BLaER1 (cell line): ENCODE data around the gene CBL.
"Not testable (repeated sequence)": the region's sequence is repeated elsewhere in the genome, so short reads cannot be mapped to it uniquely, and the experiment has no call there.

Experiments used
- H3K27ac ChIP-seq: shearing (Covaris generic); formaldehyde crosslinking; 2 replicates; pipeline ENCODE4 v1.8.1; 2022
- H3K27me3 ChIP-seq: shearing (Covaris generic); formaldehyde crosslinking; 2 replicates; pipeline ENCODE4 v1.8.1; 2022
- H3K36me3 ChIP-seq: shearing (Covaris generic); formaldehyde crosslinking; 2 replicates; pipeline ENCODE4 v1.8.1; 2022
- H3K4me1 ChIP-seq: shearing (Covaris generic); formaldehyde crosslinking; 2 replicates; pipeline ENCODE4 v1.8.1; 2022
- H3K4me2 ChIP-seq: shearing (Covaris generic); formaldehyde crosslinking; 2 replicates; pipeline ENCODE4 v1.8.1; 2022
- H3K4me3 ChIP-seq: shearing (Covaris generic); formaldehyde crosslinking; 2 replicates; pipeline ENCODE4 v1.8.1; 2022
- H3K9ac ChIP-seq: shearing (Covaris generic); formaldehyde crosslinking; 2 replicates; pipeline ENCODE4 v1.8.1; 2022
- H3K9me3 ChIP-seq: shearing (Covaris generic); formaldehyde crosslinking; 2 replicates; pipeline ENCODE4 v1.8.1; 2022
- H4K20me1 ChIP-seq: shearing (Covaris generic); formaldehyde crosslinking; 2 replicates; pipeline ENCODE4 v1.8.1; 2022
- Cebpa-rat ChIP-seq: shearing (Covaris generic); IDR thresholded peaks from 2 replicates; pipeline ENCODE4 v1.8.1; 2022

The CBL gene

GRCh38 chr11:119193001-119193400, 13.1 kb upstream of the CBL start:
- Histone ChIP-seq H3K27ac (no peak overlapping the region), H3K4me2 (no peak overlapping the region), H3K9me3 (no peaks in the 10 kb centered on the region), H3K4me1 (peaks cover 12% of the 10 kb centered on the region), H3K36me3 (no peaks in the 10 kb centered on the region), H4K20me1 (no peaks in the 10 kb centered on the region), H3K27me3 (no peaks in the 10 kb centered on the region), H3K9ac (no peak overlapping the region), H3K4me3 (no peak overlapping the region)
- TF ChIP-seq Cebpa-rat = no peak

GRCh38 chr11:119193626-119194025, 12.5 kb upstream of the CBL start:
- Histone ChIP-seq H3K4me3 (no peak overlapping the region), H3K27me3 (no peaks in the 10 kb centered on the region), H3K4me1 (peaks cover 12% of the 10 kb centered on the region), H4K20me1 (no peaks in the 10 kb centered on the region), H3K9ac (no peak overlapping the region), H3K4me2 (no peak overlapping the region), H3K36me3 (no peaks in the 10 kb centered on the region), H3K9me3 (no peaks in the 10 kb centered on the region), H3K27ac (no peak overlapping the region)
- TF ChIP-seq Cebpa-rat = no peak

- Histone ChIP-seq H3K27me3 (no peaks in the 10 kb centered on the region), H3K4me3 (no peak overlapping the region), H3K27ac (no peak overlapping the region), H3K4me1 (peaks cover 12% of the 10 kb centered on the region), H3K4me2 (no peak overlapping the region), H3K9ac (no peak overlapping the region), H3K9me3 (no peaks in the 10 kb centered on the region), H3K36me3 (no peaks in the 10 kb centered on the region), H4K20me1 (no peaks in the 10 kb centered on the region)
- no peak for TF ChIP-seq Cebpa-rat
Measured at GRCh38 chr11:119194811-119195440, 11.2 kb upstream of the CBL start.

- no peak for TF ChIP-seq Cebpa-rat
- H3K9ac ChIP-seq = no peak overlapping the region
- H3K4me1 ChIP-seq = peaks cover 12% of the 10 kb centered on the region
- H3K4me3 ChIP-seq = no peak overlapping the region
- no peaks in the 10 kb centered on the region for H3K9me3 ChIP-seq
- H3K27me3 ChIP-seq = no peaks in the 10 kb centered on the region
- H4K20me1 ChIP-seq = no peaks in the 10 kb centered on the region
- H3K36me3 ChIP-seq = no peaks in the 10 kb centered on the region
- H3K27ac ChIP-seq = no peak overlapping the region
- H3K4me2 ChIP-seq = no peak overlapping the region
Measured at GRCh38 chr11:119195680-119196079, 10.5 kb upstream of the CBL start.

- no peaks in the 10 kb centered on the region for H3K36me3 ChIP-seq
- no peak overlapping the region for H3K27ac ChIP-seq
- TF ChIP-seq Cebpa-rat = 0 out of 2 replicates have a peak, but pooled peaks have one; percentile 24
- no peak overlapping the region for H3K9ac ChIP-seq
- 0 out of 2 replicates have a peak overlapping the region, but pooled peaks have one; percentile 18 for H3K4me2 ChIP-seq
- H3K4me1 ChIP-seq = peaks cover 12% of the 10 kb centered on the region
- H3K27me3 ChIP-seq = no peaks in the 10 kb centered on the region
- H3K9me3 ChIP-seq = no peaks in the 10 kb centered on the region
- no peak overlapping the region for H3K4me3 ChIP-seq
- H4K20me1 ChIP-seq = no peaks in the 10 kb centered on the region
Measured at GRCh38 chr11:119196833-119197483, 9.2 kb upstream of the CBL start.

DNA sequence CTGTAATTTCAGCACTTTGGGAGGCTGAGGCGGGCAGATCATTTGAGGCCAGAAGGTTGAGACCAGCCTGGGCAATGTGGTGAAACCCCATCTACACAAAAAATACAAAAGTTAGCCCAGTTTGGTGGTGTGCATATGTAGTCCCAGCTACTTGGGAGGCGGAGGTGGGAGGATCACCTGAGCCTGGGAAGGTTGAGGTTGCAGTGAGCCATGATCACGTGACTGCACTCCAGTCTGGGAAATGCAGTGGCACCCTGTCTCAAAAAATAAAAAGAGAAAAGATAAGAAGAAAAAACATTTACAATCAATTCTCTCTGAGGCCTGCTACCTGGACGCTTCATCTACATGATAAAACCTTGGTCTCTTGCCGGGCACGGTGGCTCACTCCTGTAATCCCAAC, 7.2 kb upstream of the CBL start:
- Histone ChIP-seq H3K4me2 (no peak overlapping the region), H4K20me1 (no peaks in the 10 kb centered on the region)
- no peak for TF ChIP-seq Cebpa-rat

DNA sequence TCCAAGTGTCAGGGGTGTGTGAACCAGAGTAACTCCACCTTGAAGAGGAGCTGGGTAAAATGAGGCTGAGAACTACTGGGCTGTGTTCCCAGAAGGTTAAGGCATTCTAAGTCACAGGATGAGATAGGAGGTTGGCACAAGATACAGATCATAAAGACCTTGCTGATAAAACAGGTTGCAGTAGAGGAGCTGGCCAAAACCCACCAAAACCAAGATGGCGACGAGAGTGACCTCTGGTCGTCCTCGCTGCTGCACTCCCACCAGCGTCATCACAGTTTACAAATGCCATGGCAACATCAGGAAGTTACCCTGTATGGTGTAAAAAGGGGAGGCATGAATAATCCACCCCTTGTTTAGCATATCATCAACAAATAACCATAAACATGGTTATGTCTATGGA, 4.9 kb upstream of the CBL start:
- H3K9me3 ChIP-seq = not testable (repeated sequence)

More for the DNA sequence above, 7.2 kb upstream of the CBL start:
- Histone ChIP-seq H3K36me3 (no peaks in the 10 kb centered on the region), H3K9ac (no peak overlapping the region), H3K27me3 (no peaks in the 10 kb centered on the region), H3K4me1 (peaks cover 5% of the 10 kb centered on the region; the same call in 1 of the 2 replicates), H3K4me3 (no peak overlapping the region), H3K27ac (no peak overlapping the region), H3K9me3 (no peaks in the 10 kb centered on the region)

GRCh38 chr11:119202554-119202953, 3.6 kb upstream of the CBL start:
- no peaks in the 10 kb centered on the region for H3K27me3 ChIP-seq
- no peak overlapping the region for H3K4me2 ChIP-seq
- H3K4me1 ChIP-seq = peaks cover 16% of the 10 kb centered on the region
- H3K4me3 ChIP-seq = no peak overlapping the region
- no peak overlapping the region for H3K9ac ChIP-seq
- no peak overlapping the region for H3K27ac ChIP-seq
- TF ChIP-seq Cebpa-rat = no peak
- H3K9me3 ChIP-seq = no peaks in the 10 kb centered on the region
- peaks cover 2% of the 10 kb centered on the region for H4K20me1 ChIP-seq
- H3K36me3 ChIP-seq = no peaks in the 10 kb centered on the region

More for the DNA sequence above, 4.9 kb upstream of the CBL start:
- H3K27ac ChIP-seq, H3K4me3 ChIP-seq, H3K9ac ChIP-seq, H4K20me1 ChIP-seq, H3K27me3 ChIP-seq, H3K36me3 ChIP-seq, H3K4me2 ChIP-seq: not testable (repeated sequence)
- peaks cover 16% of the 10 kb centered on the region for H3K4me1 ChIP-seq

GRCh38 chr11:119204066-119204465, 2.1 kb upstream of the CBL start:
- no peaks in the 10 kb centered on the region for H3K36me3 ChIP-seq
- no peaks in the 10 kb centered on the region for H3K27me3 ChIP-seq
- H4K20me1 ChIP-seq = peaks cover 17% of the 10 kb centered on the region
- H3K4me2 ChIP-seq = no peak overlapping the region
- TF ChIP-seq Cebpa-rat = no peak
- peaks cover 29% of the 10 kb centered on the region for H3K4me1 ChIP-seq
- no peak overlapping the region for H3K9ac ChIP-seq
- no peak overlapping the region for H3K27ac ChIP-seq
- H3K4me3 ChIP-seq = no peak overlapping the region
- H3K9me3 ChIP-seq = no peaks in the 10 kb centered on the region

DNA sequence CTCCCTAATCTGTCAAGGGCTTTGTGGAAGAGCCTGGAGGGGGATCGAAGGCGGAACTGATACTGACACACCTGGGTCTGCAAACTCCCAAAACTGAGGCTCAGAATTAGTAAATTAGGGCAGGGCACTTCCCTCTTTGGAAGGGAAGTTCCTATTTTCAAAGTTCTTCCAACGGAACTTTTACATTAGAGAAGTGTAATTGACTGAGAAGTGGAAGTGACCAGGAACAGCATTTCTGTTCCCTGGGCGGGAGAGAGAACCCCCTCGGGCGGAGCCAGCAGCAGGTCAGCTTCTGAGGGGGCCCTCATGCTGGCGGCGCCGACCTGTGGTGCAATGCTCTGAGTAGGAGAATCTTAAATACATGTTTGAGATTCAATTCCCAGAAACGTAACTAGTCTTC, 1.1 kb upstream of the CBL start:
- Histone ChIP-seq H3K27ac (peak overlapping the region; percentile 6; the same call in 1 of the 2 replicates), H3K4me3 (peak overlapping the region; percentile 98), H3K4me1 (peaks cover 33% of the 10 kb centered on the region), H3K27me3 (no peaks in the 10 kb centered on the region), H3K4me2 (peak overlapping the region; percentile 85), H3K9ac (peak overlapping the region; percentile 89; the same call in 1 of the 2 replicates), H4K20me1 (peaks cover 27% of the 10 kb centered on the region), H3K9me3 (no peaks in the 10 kb centered on the region), H3K36me3 (no peaks in the 10 kb centered on the region)
- TF ChIP-seq Cebpa-rat = no peak
